OCI-LY1 (cell line): ENCODE results near the gene CA7.
"Not testable (repeated sequence)": the region's sequence is repeated elsewhere in the genome, so short reads cannot be mapped to it uniquely, and the experiment has no call there.

ENCODE experiments used
- H2AFZ ChIP-seq: fragments of 200-600 bp; sonication (generic), shearing (Covaris generic); 2 replicates; pipeline ENCODE4 v1.6.0; 2014; ENCODE audit warnings: antibody characterized with exemption, mild to moderate bottlenecking, low read length
- H3F3A ChIP-seq: fragments of 200-600 bp; sonication (generic), shearing (Covaris generic); 2 replicates; pipeline ENCODE4 v1.6.0; 2014; ENCODE audit warnings: mild to moderate bottlenecking, antibody characterized with exemption, low read length, moderate library complexity; ENCODE audit not compliant: insufficient read depth
- H3K27ac ChIP-seq: fragments of 200-600 bp; sonication (generic); 2 replicates; pipeline ENCODE4 v1.5.1; 2014; ENCODE audit warnings: low read length, mixed run types, mild to moderate bottlenecking, low read depth; ENCODE audit not compliant: poor library complexity, severe bottlenecking
- H3K27me3 ChIP-seq: fragments of 200-600 bp; sonication (generic); 2 replicates; pipeline ENCODE4 v1.6.0; 2014; ENCODE audit warnings: antibody characterized with exemption, mild to moderate bottlenecking, low read length, moderate library complexity; ENCODE audit not compliant: insufficient read depth
- H3K36me3 ChIP-seq: fragments of 200-600 bp; sonication (generic); 2 replicates; pipeline ENCODE4 v1.6.1; 2014; ENCODE audit warnings: mild to moderate bottlenecking, antibody characterized with exemption, low read length, moderate library complexity, mixed read lengths; ENCODE audit not compliant: insufficient read depth
- H3K4me1 ChIP-seq: fragments of 200-600 bp; sonication (generic); 2 replicates; pipeline ENCODE4 v1.5.1; 2014; ENCODE audit warnings: mild to moderate bottlenecking, low read length, moderate library complexity; ENCODE audit not compliant: insufficient read depth, severe bottlenecking
- H3K4me2 ChIP-seq: fragments of 200-600 bp; sonication (generic), shearing (Covaris generic); 2 replicates; pipeline ENCODE4 v1.6.1; 2014; ENCODE audit warnings: low read length
- H3K4me3 ChIP-seq: fragments of 200-600 bp; sonication (generic); 2 replicates; pipeline ENCODE4 v1.5.1; 2014; ENCODE audit warnings: low read length, low read depth, mild to moderate bottlenecking, mixed read lengths; ENCODE audit not compliant: poor library complexity, severe bottlenecking
- H3K79me2 ChIP-seq: fragments of 200-600 bp; shearing (Covaris generic); 2 replicates; pipeline ENCODE4 v1.6.1; 2016; ENCODE audit warnings: mixed run types, low read length, mixed read lengths; ENCODE audit not compliant: insufficient read depth
- H3K9ac ChIP-seq: fragments of 200-600 bp; sonication (generic), shearing (Covaris generic); 2 replicates; pipeline ENCODE4 v1.6.1; 2014; ENCODE audit warnings: mild to moderate bottlenecking, low read length, mixed read lengths
- H3K9me2 ChIP-seq: fragments of 200-600 bp; sonication (generic), shearing (Covaris generic); 2 replicates; pipeline ENCODE4 v1.6.1; 2014; ENCODE audit warnings: low read depth, mild to moderate bottlenecking, low read length, mixed read lengths
- H3K9me3 ChIP-seq: fragments of 200-600 bp; shearing (Covaris generic); 2 replicates; pipeline ENCODE4 v1.6.1; 2014; ENCODE audit warnings: low read length, mixed read lengths
- H4K20me1 ChIP-seq: fragments of 200-600 bp; sonication (generic), shearing (Covaris generic); 2 replicates; pipeline ENCODE4 v1.6.0; 2016; ENCODE audit warnings: mild to moderate bottlenecking, low read length; ENCODE audit not compliant: insufficient read depth
- EZH2 ChIP-seq: fragments of 200-600 bp; sonication (generic), shearing (Covaris generic); IDR thresholded peaks from 2 replicates; pipeline ENCODE4 v1.8.0; 2017; ENCODE audit warnings: borderline replicate concordance, mixed run types, mild to moderate bottlenecking, antibody characterized with exemption, low read length, moderate library complexity, mixed read lengths
- TF ChIP-seq, protein P1 (sequence below): fragments of 200-600 bp; sonication (generic), shearing (Covaris generic); IDR thresholded peaks from 2 replicates; pipeline ENCODE4 v1.5.1; 2017; ENCODE audit warnings: mild to moderate bottlenecking, antibody characterized with exemption, low read length, moderate library complexity, mixed read lengths

CA7 gene

GRCh38 chr16:66895689-66895979, 51.4 kb downstream of the CA7 start:
- H3K27me3 ChIP-seq = no peaks in the 10 kb centered on the region; the same call in 1 of the 2 replicates
- H4K20me1 ChIP-seq = no peaks in the 10 kb centered on the region
- H3K4me2 ChIP-seq = no peak overlapping the region
- H3K9me2 ChIP-seq = no peaks in the 10 kb centered on the region
- no peaks in the 10 kb centered on the region for H3K4me1 ChIP-seq
- no peaks in the 10 kb centered on the region for H3K9me3 ChIP-seq
- no peaks in the 10 kb centered on the region for H3K79me2 ChIP-seq
- TF ChIP-seq EZH2 = no peak
- TF ChIP-seq, protein P1, sequence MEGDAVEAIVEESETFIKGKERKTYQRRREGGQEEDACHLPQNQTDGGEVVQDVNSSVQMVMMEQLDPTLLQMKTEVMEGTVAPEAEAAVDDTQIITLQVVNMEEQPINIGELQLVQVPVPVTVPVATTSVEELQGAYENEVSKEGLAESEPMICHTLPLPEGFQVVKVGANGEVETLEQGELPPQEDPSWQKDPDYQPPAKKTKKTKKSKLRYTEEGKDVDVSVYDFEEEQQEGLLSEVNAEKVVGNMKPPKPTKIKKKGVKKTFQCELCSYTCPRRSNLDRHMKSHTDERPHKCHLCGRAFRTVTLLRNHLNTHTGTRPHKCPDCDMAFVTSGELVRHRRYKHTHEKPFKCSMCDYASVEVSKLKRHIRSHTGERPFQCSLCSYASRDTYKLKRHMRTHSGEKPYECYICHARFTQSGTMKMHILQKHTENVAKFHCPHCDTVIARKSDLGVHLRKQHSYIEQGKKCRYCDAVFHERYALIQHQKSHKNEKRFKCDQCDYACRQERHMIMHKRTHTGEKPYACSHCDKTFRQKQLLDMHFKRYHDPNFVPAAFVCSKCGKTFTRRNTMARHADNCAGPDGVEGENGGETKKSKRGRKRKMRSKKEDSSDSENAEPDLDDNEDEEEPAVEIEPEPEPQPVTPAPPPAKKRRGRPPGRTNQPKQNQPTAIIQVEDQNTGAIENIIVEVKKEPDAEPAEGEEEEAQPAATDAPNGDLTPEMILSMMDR = no peak
- H3K9ac ChIP-seq = no peak overlapping the region; the same call in 1 of the 2 replicates
- no peak overlapping the region for H3K4me3 ChIP-seq
- H2AFZ ChIP-seq = no peak overlapping the region
- H3K36me3 ChIP-seq = no peaks in the 10 kb centered on the region
- H3K27ac ChIP-seq = no peak overlapping the region
- H3F3A ChIP-seq = no peaks in the 10 kb centered on the region

DNA sequence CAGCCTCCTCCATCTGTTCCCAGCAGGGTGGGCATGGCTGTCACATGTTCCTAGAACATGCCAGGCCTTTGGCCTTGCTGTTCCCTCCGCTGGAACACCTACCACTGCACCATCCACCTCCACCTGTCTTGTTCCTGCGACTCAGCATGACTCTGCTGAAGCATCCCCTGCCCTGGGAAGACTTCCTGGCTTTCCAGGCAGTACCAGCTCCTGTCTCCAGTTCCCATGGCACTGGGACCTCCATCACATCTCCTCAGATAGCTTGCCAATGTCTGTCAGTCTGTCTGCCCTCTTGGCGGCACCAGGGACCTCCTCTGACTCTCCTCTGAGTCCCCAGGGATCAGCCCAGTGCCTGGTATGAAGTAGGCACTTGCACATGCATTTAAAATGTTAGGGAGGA, 51.8 kb downstream of the CA7 start:
- Histone ChIP-seq H3K4me3 (no peak overlapping the region), H3K79me2 (no peaks in the 10 kb centered on the region), H3K4me2 (no peak overlapping the region), H3K9me2 (no peaks in the 10 kb centered on the region), H4K20me1 (no peaks in the 10 kb centered on the region), H3K9ac (no peak overlapping the region; the same call in 1 of the 2 replicates), H3K27me3 (no peaks in the 10 kb centered on the region; the same call in 1 of the 2 replicates), H3K27ac (no peak overlapping the region), H2AFZ (no peak overlapping the region), H3K9me3 (no peaks in the 10 kb centered on the region), H3K36me3 (no peaks in the 10 kb centered on the region), H3F3A (no peaks in the 10 kb centered on the region), H3K4me1 (no peaks in the 10 kb centered on the region)
- TF ChIP-seq EZH2 = no peak
- TF ChIP-seq, protein P1 = no peak

- H3K27ac ChIP-seq, H3K27me3 ChIP-seq, H3K4me1 ChIP-seq, H3K79me2 ChIP-seq, H3K9ac ChIP-seq, H3K4me2 ChIP-seq, H4K20me1 ChIP-seq, H3K9me2 ChIP-seq, H3K4me3 ChIP-seq, H2AFZ ChIP-seq, H3K9me3 ChIP-seq, H3K36me3 ChIP-seq, H3F3A ChIP-seq: not testable (repeated sequence)
Observed at GRCh38 chr16:66896682-66897081, 52.5 kb downstream of the CA7 start.

- H3K9ac ChIP-seq = no peak overlapping the region
- no peak overlapping the region for H3K4me2 ChIP-seq
- H3F3A ChIP-seq = no peaks in the 10 kb centered on the region
- no peaks in the 10 kb centered on the region for H4K20me1 ChIP-seq
- no peak overlapping the region for H2AFZ ChIP-seq
- H3K9me2 ChIP-seq = no peaks in the 10 kb centered on the region
- H3K27ac ChIP-seq = no peak overlapping the region
- H3K27me3 ChIP-seq = peaks cover 3% of the 10 kb centered on the region; the same call in 1 of the 2 replicates
- H3K4me3 ChIP-seq = no peak overlapping the region
- H3K79me2 ChIP-seq = no peaks in the 10 kb centered on the region
- no peak for TF ChIP-seq EZH2
- TF ChIP-seq, protein P1 = no peak
- no peaks in the 10 kb centered on the region for H3K4me1 ChIP-seq
- no peaks in the 10 kb centered on the region for H3K36me3 ChIP-seq
- no peaks in the 10 kb centered on the region for H3K9me3 ChIP-seq
Observed at GRCh38 chr16:66898207-66898606, 54.0 kb downstream of the CA7 start.
